ENCODE results near the gene PABPC1L. TPM values are rescaled to one million over a fixed set of nuclear protein-coding genes. Genes with fewer than 3 reads are reported as not detected.

The PABPC1L gene
- 2.6 and 2.9 TPM in 2 replicates for total RNA-seq

DNA sequence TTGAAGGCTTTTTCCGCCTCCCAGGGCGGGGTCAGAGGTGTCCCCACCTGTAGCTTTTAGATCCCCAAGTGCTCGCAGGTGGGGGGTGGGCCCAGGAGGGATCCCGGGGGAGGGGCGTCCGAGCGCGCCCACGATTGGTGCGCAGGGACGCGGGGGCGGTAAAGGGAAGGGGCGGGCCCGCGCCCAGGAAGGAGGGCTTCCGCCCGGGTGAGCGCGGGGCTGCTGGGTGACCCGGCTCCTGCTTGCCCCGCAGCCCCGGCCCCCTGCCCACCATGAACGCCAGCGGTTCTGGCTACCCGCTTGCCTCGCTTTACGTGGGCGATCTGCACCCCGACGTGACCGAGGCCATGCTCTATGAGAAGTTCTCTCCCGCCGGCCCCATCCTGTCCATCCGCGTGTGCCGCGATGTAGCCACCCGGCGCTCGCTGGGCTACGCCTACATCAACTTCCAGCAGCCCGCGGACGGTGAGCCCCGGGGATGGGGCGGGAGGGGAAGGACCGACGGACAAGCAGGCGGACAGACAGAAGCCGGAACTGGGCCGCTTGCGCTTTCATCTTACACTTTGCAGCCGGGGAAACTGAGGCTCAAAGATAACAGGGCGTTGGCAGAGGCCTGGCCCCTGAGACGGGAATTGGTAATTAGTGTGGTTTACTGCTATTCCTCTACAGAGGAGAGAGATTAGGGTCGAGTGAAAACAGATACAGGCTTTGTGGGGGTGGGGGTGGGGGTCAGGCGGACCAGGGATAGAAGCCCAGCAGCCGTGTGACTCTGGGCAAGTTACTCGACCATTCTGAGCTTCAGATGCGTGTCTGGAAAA is at the start of gene PABPC1L:
Gene PABPC1L, plus strand, starts transcription at position 189 of the 818 bp plus-strand sequence. Its CDS starts 84 bp downstream, at position 273.

DNA sequence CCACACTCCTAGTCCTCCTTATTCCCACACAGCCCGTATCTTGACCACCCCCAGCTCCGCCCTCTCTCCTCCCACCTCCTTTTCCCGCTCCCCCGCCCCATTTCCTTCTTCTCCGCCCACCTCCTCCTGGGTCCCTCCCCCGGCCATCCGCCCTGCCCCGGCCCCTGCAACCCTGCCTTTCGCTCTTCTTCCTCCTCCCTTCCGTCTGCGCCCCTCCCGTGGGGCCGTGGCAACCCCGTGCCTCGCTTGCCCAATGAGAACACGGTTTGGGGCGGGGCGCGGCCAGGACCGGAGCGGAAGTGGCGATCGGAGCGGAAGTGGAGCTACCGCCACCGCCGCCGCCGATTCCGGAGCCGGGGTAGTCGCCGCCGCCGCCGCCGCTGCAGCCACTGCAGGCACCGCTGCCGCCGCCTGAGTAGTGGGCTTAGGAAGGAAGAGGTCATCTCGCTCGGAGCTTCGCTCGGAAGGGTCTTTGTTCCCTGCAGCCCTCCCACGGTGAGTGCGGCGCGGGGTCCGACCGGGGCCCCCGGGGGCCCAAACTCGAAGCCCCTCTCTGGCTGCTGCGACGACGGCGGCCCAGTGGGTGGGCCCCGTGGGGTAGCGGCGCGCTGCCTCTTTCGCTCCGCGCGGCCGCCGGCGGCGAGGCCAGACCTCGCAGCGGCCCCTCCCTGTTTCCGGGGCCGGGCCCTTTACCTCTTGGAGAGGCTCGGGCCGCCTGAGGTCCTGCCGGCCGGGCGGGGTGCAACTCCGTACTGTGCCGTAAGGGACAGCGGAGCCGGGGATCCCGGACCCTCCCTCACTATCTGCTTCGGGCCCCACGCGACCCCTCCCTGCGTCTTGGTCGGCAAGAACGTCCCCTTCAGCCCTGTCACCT is 24.2 kb upstream of the PABPC1L start, which contains the start of gene YWHAB:
Gene YWHAB, plus strand, starts transcription at position 314 of the 874 bp plus-strand sequence. CDS start 15,829 bp downstream, outside the sequence.

DNA sequence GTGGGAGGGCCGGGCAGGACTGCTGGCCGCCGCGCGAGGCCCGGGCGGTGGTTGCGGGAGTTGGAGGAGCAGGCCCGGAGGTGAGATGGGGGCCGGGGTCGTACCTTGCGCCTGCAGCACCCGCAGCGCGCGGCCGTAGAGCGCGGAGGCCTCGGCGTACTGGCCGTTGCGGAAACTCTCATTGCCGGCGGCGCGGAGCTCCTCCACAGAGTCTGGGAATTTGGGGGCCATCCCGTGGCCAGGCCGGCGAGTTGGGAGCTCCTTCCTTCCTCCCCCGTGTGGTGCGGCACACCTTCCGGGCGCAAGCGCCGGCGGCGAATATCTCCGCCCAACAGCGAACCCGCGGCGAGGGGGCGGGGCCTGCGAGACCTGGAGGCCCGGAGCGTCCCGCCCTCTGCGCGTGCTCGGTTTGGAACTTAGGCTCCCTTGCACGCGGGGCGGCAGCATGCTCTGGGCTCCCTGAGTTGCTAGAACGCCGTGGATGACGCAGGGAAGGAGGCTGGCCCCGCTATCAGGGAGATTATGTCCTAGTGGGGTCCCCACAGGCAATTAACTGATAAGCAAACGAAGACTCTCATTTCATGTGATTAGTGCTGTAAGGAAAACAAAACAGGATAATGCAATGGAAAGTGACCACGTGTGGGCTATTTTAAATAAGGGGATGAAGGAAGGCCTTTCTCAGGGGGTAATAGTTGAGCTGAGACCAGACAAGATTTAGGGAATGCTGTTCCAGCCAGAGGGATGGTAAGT is 50.4 kb downstream of the PABPC1L start, which contains the start of gene TOMM34:
Gene TOMM34, minus strand, starts transcription at position 295 of the 750 bp plus-strand sequence. Its CDS starts 64 bp downstream, at position 231.

GRCh38 chr20:44966030-44966961 is 56.4 kb downstream of the PABPC1L start, which contains the start of gene STK4:
Gene STK4 (plus strand): TSS chr20:44966512. CDS start chr20:44966569, 57 bp downstream.

Other genes starting within 250 kb of the PABPC1L start
- not detected in 2 replicates for gene CCN5, start 194.7 kb upstream of the PABPC1L start, total RNA-seq
- gene KCNK15, start 164.2 kb upstream of the PABPC1L start, total RNA-seq, result under 0.01 TPM in 1 of 2 replicates, not detected in the other
- not detected in 2 replicates for gene RIMS4, start 99.5 kb upstream of the PABPC1L start, total RNA-seq
- gene YWHAB, start 24.4 kb upstream of the PABPC1L start, total RNA-seq, result 125 and 134 TPM in 2 replicates
- 21.4 and 26.3 TPM in 2 replicates for gene TOMM34, start 50.3 kb downstream of the PABPC1L start, total RNA-seq
- 24.0 and 34.8 TPM in 2 replicates for gene STK4, start 56.5 kb downstream of the PABPC1L start, total RNA-seq
- gene KCNS1, start 191.1 kb downstream of the PABPC1L start, total RNA-seq, result 0.61 and 0.65 TPM in 2 replicates
- gene WFDC5, start 205.1 kb downstream of the PABPC1L start, total RNA-seq, result not detected in 2 replicates
- gene WFDC12, start 214.4 kb downstream of the PABPC1L start, total RNA-seq, result not detected in 2 replicates

Data from epithelial cell of umbilical artery (primary cell).